ENCODE measurements around the gene CARMIL1. TPM values are rescaled to one million over a fixed set of nuclear protein-coding genes. Genes with fewer than 3 reads are reported as not detected.

CARMIL1 gene
- total RNA-seq, 2 experiments from 2014 or later: 3.9 to 4.7 TPM

DNA sequence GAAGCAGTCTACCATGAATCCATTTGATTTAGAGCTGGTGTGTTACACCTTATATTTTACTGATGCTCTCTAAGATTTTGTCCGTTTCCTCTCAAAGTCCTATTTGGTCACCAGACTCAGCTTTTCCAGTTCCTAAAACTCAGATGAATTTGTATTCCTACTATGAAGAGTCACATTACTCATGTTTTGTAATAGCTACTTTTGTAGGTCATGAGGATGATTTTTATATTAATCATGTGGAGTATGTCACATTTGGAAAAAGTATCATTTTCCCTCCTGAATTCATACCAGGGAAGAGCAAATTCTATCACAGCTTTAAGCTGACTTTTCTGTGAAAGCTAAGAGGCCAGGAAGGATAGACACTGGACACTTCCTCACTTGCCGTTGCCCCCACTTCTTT is 232.2 kb downstream of the CARMIL1 start:
- TF ChIP-seq, protein P1, sequence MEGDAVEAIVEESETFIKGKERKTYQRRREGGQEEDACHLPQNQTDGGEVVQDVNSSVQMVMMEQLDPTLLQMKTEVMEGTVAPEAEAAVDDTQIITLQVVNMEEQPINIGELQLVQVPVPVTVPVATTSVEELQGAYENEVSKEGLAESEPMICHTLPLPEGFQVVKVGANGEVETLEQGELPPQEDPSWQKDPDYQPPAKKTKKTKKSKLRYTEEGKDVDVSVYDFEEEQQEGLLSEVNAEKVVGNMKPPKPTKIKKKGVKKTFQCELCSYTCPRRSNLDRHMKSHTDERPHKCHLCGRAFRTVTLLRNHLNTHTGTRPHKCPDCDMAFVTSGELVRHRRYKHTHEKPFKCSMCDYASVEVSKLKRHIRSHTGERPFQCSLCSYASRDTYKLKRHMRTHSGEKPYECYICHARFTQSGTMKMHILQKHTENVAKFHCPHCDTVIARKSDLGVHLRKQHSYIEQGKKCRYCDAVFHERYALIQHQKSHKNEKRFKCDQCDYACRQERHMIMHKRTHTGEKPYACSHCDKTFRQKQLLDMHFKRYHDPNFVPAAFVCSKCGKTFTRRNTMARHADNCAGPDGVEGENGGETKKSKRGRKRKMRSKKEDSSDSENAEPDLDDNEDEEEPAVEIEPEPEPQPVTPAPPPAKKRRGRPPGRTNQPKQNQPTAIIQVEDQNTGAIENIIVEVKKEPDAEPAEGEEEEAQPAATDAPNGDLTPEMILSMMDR (IDR thresholded peaks at IDR 0.05): no peak
- Mint-ChIP-seq H3K27me3 (no peaks in the 10 kb centered on the region), H3K4me1 (ENCODE audit: low read depth) (no peaks in the 10 kb centered on the region), H3K36me3 (ENCODE audit: low read depth) (peaks cover 14% of the 10 kb centered on the region), H3K4me3 (no peak overlapping the region), H3K9me3 (no peaks in the 10 kb centered on the region), H3K27ac (no peak overlapping the region)
- Histone ChIP-seq H3K4me3 (ENCODE audit: low read length) (no peak overlapping the region), H3K27ac (ENCODE audit: low read depth in 1 of 2, low read length in 2 of 2) (no peak overlapping the region), H3K27me3 (ENCODE audit: control insufficient read depth in 1 of 2, insufficient read depth in 2 of 2, low read length in 2 of 2) (no peaks in the 10 kb centered on the region), H3K9me3 (ENCODE audit: control insufficient read depth in 1 of 2, insufficient read depth in 1 of 2, low read length in 2 of 2) (no peaks in the 10 kb centered on the region), H3K36me3 (ENCODE audit: insufficient read depth, low read length) (no peaks in the 10 kb centered on the region), H3K4me1 (ENCODE audit: insufficient read depth, low read length) (no peaks in the 10 kb centered on the region)
- CTCF ChIA-PET: interaction anchor here (0.5 to 0.8 kb wide), 2 partner anchors 16 to 28 kb away, joined by 3 to 4 read pairs; no protein-coding TSS in a partner anchor
- DNase-seq: no peak
- POLR2A ChIA-PET: no interaction called here
- no peak for ATAC-seq (ENCODE audit: poor library complexity)
- intact Hi-C loops (cut with DNase I, micrococcal nuclease): no loop called here

DNA sequence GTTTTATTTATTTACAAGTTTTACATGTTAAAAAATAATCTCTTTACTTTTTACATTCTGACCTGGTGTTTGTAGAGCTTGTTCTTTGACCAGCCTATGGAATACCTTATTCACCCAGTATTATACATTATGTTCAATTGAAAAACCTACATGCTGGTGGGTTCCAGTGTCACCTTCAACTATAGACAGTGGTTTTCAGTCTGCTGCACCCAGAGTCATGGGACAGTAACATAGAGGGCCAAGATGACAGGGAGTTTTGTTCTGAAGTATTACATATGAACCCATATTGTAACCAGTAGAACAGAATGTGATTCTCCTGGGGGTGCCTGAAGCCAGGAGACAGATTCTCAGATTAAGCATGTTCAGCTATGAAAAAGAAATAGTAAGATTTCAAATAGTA is 233.4 kb downstream of the CARMIL1 start:
- Histone ChIP-seq H3K27ac (ENCODE audit: low read depth in 1 of 2, low read length in 2 of 2) (no peak overlapping the region), H3K9me3 (ENCODE audit: control insufficient read depth in 1 of 2, insufficient read depth in 1 of 2, low read length in 2 of 2) (no peaks in the 10 kb centered on the region), H3K4me1 (ENCODE audit: insufficient read depth, low read length) (no peaks in the 10 kb centered on the region), H3K36me3 (ENCODE audit: insufficient read depth, low read length) (no peaks in the 10 kb centered on the region), H3K4me3 (ENCODE audit: low read length) (no peak overlapping the region), H3K27me3 (ENCODE audit: control insufficient read depth in 1 of 2, insufficient read depth in 2 of 2, low read length in 2 of 2) (no peaks in the 10 kb centered on the region)
- Mint-ChIP-seq H3K27me3 (no peaks in the 10 kb centered on the region), H3K9me3 (no peaks in the 10 kb centered on the region), H3K36me3 (ENCODE audit: low read depth) (peaks cover 25% of the 10 kb centered on the region), H3K4me1 (ENCODE audit: low read depth) (no peaks in the 10 kb centered on the region), H3K27ac (no peak overlapping the region), H3K4me3 (no peak overlapping the region)
- ATAC-seq (ENCODE audit: poor library complexity) (no peak), DNase-seq (no peak)
- POLR2A ChIA-PET: no interaction called here
- intact Hi-C loops (cut with DNase I, micrococcal nuclease): no loop called here
- CTCF ChIA-PET: no interaction called here
- TF ChIP-seq, protein P1 (IDR thresholded peaks at IDR 0.05): no peak

DNA sequence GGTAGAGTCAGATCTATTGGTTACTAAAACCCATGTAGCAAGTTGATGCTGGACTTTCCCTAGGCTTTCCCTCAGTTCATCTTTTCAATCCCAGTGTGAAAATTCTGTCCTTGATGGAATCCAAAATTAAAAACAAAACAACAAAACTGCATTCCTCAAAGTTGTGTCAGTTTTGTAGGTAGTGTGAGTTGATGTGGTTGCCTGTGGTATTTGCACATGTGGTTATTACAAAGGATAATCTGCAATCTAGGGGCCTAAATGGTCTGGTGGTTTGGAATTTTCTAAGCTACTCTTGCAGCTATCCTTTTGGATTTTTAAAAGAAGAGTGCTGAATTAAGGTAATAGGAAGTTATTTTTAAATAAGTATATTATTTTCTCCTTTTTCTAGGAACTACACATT is 240.7 kb downstream of the CARMIL1 start:
- Histone ChIP-seq H3K4me3 (ENCODE audit: low read length) (no peak overlapping the region), H3K27ac (ENCODE audit: low read depth in 1 of 2, low read length in 2 of 2) (no peak overlapping the region), H3K4me1 (ENCODE audit: insufficient read depth, low read length) (no peaks in the 10 kb centered on the region), H3K27me3 (ENCODE audit: control insufficient read depth in 1 of 2, insufficient read depth in 2 of 2, low read length in 2 of 2) (no peaks in the 10 kb centered on the region), H3K36me3 (ENCODE audit: insufficient read depth, low read length) (peaks cover 4% of the 10 kb centered on the region), H3K9me3 (ENCODE audit: control insufficient read depth in 1 of 2, insufficient read depth in 1 of 2, low read length in 2 of 2) (no peaks in the 10 kb centered on the region)
- no peak overlapping the region for H3K4me3 Mint-ChIP-seq
- CTCF ChIA-PET: interaction anchor here (1.0 kb wide), 1 partner anchor 297 kb away, joined by 3 read pairs; no protein-coding TSS in a partner anchor
- no peaks in the 10 kb centered on the region for H3K9me3 Mint-ChIP-seq
- intact Hi-C loops (cut with DNase I, micrococcal nuclease): no loop called here
- H3K27ac Mint-ChIP-seq: no peak overlapping the region
- no peaks in the 10 kb centered on the region for H3K27me3 Mint-ChIP-seq
- ATAC-seq (ENCODE audit: poor library complexity) (no peak), DNase-seq (no peak)
- peaks cover 54% of the 10 kb centered on the region for H3K36me3 Mint-ChIP-seq (ENCODE audit: low read depth)
- TF ChIP-seq, protein P1 (IDR thresholded peaks at IDR 0.05): no peak
- POLR2A ChIA-PET: no interaction called here
- H3K4me1 Mint-ChIP-seq (ENCODE audit: low read depth): no peaks in the 10 kb centered on the region

Measured in CD4-positive, alpha-beta T cell (primary cell).